NCI-H1092 treated with DMSO at 0.1 percent for 48 hours (cell line): Measurements from ENCODE around the gene LCE3B.
"Not testable (repeated sequence)": the region's sequence is repeated elsewhere in the genome, so short reads cannot be mapped to it uniquely, and the experiment has no call there.

Experiments used
- DNase-seq: peaks from one replicate; lab custom pipeline; 2025; lab: John Stamatoyannopoulos, UW

The LCE3B gene

DNA sequence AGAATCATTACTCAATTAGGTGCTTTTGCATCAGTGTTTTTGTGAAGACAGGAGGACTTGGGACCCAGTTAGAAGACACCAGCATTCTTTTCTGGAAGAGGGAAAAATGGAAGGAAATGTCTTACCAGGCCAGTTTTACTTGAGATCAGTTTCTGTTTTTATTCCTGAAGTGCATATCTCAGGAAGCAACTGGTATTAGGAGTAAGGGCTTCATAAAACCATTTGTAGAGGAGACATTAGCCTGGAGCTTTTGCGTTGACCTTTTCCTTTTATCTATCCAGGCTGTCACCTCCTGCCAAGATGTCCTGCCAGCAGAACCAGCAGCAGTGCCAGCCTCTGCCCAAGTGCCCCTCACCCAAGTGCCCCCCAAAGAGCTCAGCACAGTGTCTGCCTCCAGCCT, at the start of gene LCE3B:
Gene LCE3B, plus strand, starts transcription at position 301 of the 400 bp plus-strand sequence. Its CDS starts 0 bp downstream, at position 301.
- DNase-seq = no peak

GRCh38 chr1:152565115-152565514, 48.5 kb upstream of the LCE3B start:
- DNase-seq = no peak

DNA sequence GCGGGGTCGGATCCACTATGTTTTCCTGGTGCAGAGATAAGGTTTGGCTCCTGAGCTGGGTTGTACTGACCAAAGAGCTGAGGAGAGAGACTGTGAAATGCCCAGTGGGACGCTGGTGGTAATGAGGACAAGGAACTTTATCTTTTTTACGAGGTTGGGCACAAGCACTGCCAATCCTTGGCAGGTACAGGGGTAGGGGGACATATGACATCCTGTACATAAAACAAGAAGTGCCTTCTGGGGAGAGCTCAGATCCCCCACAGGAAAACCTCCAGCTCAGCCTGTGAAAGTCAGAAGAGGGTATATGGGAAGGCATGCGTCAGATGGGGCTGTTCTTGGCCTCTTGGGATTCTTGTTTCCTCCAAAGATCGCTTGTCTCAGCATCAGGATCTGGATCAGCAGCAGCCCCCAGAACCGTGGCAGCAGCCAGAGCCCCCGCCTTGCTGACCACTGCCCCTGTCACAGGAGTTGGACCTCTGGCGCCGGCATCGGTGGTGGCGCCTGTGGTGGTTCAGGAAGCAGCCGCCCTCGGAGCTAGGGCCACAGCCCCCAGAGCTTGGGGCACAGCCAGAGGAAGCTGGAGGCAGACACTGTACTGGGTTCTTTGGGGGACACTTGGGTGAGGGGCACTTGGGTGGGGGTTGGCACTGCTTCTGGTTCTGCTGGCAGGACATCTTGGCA, 47.9 kb upstream of the LCE3B start:
- DNase-seq = no peak

DNA sequence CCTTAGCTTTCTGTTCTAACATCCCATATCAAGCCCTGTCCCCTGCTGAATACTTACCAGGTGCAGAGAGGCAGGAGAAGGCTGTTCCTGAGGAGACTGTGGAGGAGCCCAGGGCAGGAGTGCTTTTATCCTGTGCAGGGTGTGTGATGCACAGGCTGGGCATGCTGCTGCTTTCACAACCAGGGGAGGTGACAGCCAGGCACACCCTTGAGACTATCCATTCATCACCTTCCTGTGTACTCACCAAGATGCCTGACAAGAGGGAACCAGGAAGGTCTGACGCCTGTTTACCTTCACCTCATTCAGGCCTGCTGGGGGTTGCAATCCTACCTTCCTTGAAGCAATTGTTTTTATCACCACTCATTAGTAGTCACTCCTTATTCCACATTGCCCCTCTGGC, 46.9 kb upstream of the LCE3B start, which contains the start of gene LCE3E:
Gene LCE3E, minus strand, starts transcription at position 100 of the 400 bp plus-strand sequence. CDS start 572 bp downstream, outside the sequence.
- no peak for DNase-seq

- no peak for DNase-seq
Observed at GRCh38 chr1:152577168-152577567, 36.4 kb upstream of the LCE3B start.

DNA sequence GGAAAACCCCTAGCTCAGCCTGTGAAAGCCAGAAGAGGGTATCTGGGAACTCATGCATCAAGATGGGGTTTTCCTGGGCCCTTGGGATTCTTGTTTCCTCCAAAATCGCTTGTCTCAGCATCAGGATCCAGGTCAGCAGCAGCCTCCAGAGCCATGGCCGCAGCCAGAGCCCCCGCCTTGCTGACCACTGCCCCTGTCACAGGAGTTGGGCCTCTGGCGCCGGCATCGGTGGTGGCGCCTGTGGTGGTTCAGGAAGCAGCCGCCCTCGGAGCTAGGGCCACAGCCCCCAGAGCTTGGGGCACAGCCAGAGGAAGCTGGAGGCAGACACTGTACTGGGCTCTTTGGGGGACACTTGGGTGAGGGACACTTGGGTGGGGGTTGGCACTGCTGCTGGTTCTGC, 34.1 kb upstream of the LCE3B start:
- DNase-seq = not testable (repeated sequence)

- no peak for DNase-seq
Observed at GRCh38 chr1:152580433-152580832, 33.2 kb upstream of the LCE3B start, which contains the start of gene LCE3D. Gene LCE3D, minus strand, starts transcription at chr1:152580516. Its CDS starts 580 bp downstream, at chr1:152579936.

DNA sequence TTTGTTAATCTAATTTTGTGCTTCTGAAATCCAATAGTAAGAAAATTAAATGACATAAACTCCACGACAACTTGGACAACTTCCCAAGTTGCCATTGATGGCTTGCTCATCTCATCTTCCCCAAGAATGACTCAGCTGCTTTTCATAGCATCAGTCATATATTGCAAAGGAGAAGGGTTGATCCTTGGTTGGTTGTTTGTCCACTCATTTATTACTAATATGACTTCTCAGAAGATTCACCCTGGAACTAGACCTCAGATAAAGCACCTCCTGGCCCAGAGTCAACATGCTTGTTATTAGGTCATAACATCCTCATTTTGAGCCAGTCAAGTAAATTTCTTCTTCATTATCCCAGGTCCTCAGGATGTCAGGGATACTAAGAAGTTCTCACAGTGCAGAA, 31.0 kb upstream of the LCE3B start:
- no peak for DNase-seq

DNA sequence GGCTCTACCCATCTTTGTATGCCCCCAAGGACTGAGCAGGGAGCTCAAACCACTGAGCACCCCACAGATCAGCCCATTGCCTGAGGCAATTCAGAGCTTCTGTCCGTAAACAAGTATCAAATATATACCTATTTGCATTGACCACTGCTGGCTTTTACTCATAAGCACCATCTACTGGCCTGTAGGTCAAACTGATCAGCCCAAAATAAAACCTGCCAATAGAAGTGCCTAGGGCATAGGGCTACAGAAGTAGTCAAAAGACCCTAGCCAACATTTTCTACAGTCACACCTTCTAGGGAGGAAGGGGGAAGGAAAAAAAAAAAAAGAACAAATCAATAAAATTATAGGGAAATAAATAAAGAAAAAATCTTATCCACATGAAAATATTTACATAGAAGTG, 28.0 kb upstream of the LCE3B start:
- DNase-seq = no peak

GRCh38 chr1:152596986-152597385, 16.6 kb upstream of the LCE3B start:
- no peak for DNase-seq

GRCh38 chr1:152599934-152600333, 13.7 kb upstream of the LCE3B start, which contains the start of gene LCE3C:
Gene LCE3C, plus strand, starts transcription at chr1:152600234. Its CDS starts 498 bp downstream, at chr1:152600732.
- no peak for DNase-seq

GRCh38 chr1:152621993-152622392, 8.4 kb downstream of the LCE3B start:
- no peak for DNase-seq

- no peak for DNase-seq
Observed at GRCh38 chr1:152622803-152623202, 9.2 kb downstream of the LCE3B start, which contains the start of gene LCE3A. Gene LCE3A, minus strand, starts transcription at chr1:152623103. Its CDS starts 0 bp downstream, at chr1:152623103.

DNA sequence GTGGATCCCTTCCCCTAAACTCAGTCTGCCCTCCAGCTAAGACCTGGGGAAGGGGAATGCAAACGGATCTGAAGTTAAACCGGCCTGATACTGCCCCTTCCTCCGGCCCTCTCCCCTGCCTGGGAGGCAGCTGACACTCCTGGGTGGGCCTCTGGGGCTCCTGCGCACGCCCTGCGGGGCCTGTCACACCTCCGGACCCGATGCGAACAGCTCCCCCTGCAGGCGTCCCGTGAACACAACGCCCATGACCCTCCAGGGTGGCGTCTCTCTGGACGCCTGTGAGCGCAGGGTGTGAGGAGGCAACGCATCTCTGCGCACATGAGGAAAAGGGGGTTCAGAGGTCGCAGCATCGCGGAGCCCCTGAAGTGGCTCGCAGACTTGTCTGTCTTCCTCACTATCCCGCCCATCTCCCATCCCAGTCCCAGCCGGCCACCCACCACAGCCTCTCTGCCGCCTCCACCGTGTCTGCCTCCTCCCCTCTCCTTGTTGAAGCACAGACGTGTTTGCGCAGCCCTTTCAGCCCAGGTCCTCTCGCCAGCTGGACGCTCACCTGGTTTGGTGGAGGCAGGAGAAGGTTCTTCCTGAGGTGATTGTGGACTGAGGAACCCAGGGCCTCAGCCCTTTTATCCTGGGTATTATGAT, 9.7 kb downstream of the LCE3B start:
- no peak for DNase-seq

DNA sequence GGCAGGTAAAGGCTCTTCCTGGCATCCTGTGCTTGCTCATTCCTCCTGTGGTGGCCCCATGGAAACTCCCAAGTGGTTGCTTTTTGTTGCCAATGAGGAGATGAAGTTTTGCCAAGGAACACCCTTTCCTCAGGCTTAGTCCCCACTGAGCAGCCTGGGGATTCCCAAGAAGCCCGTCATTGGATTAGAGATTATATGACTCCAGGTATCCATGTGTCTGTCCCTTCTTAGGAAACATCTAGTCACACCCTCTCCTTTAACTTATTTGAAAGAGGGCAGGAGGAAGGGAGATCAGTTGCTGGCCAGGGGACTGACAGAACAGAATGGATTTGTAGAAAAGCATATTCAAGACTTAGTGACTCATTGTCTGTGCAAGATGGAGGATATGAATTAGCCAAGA, 13.1 kb downstream of the LCE3B start:
- no peak for DNase-seq

- no peak for DNase-seq
Observed at GRCh38 chr1:152630596-152630995, 17.0 kb downstream of the LCE3B start.

GRCh38 chr1:152640351-152640750, 26.7 kb downstream of the LCE3B start:
- no peak for DNase-seq

DNA sequence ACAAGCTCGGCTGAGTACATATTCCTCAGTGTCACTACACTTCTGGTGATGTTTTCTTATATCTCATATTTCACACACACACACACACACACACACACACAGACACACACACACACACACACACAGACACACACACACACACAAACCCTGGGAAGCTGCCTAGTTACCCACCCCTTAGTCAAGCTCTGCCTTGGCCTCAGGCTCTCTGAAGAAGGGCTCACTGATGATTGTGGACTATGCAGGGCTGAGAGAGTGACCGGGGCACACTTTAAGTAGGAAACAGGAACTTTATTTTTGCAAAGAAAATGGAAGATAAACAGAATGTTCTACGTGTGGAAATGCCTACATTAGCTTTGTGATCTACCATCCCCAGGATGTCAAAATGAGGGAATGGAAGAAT, 30.3 kb downstream of the LCE3B start:
- no peak for DNase-seq

GRCh38 chr1:152645146-152645545, 31.5 kb downstream of the LCE3B start:
- no peak for DNase-seq

GRCh38 chr1:152646656-152647055, 33.0 kb downstream of the LCE3B start:
- DNase-seq = no peak

GRCh38 chr1:152654110-152654509, 40.5 kb downstream of the LCE3B start:
- peak; percentile 30 for DNase-seq

DNA sequence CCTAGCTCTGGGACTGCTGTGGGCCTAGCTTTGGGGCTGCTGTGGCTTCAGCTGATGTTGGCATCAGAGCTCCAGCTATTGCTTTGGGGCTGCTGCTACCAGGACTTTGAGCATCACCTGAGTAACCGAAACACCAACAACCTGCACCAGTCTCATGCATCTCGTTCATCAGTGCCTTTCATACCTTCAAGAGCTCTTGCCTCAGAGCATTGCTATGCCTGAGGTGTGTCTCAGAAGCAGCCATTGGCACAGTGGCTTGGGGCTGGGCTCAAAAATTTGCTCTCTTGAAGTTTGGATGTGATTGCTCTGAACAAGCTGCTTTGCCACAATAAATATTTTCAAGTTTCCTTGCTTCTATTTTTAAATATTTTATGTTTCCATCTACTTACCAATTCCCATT, 42.8 kb downstream of the LCE3B start:
- no peak for DNase-seq

DNA sequence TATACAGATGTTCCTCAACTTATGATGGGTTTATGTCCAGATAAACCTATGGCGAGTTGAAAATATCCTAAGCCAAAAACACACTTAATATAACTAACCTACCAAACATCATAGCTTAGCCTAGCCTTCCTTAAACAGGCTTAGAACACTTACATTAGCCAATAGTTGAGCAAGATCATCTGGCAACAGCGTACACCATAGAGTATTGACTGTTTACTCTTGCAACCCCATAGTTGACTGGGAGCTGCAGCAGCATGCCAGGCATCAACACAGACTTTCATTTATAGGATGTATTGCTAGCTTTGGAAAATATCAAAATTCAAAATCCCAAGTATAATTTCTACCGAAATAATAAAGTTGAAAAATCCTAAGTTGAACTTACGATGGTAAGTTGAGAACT, 44.1 kb downstream of the LCE3B start:
- no peak for DNase-seq
